OCI-LY3 (cell line): ENCODE data around the gene STRN4.

Source experiments
- EZH2phosphoT487 ChIP-seq: fragments of 200-600 bp; shearing (Covaris generic); IDR thresholded peaks from 2 replicates; pipeline ENCODE4 v1.6.1; 2018; ENCODE audit warnings: antibody characterized with exemption, mixed run types, low read depth
- TF ChIP-seq, protein P1 (sequence below): fragments of 200-600, 300-600 bp; sonication (generic); IDR thresholded peaks from 2 replicates; pipeline ENCODE4 v1.5.1; 2014; ENCODE audit warnings: antibody characterized with exemption, low read length, low read depth

DNA sequence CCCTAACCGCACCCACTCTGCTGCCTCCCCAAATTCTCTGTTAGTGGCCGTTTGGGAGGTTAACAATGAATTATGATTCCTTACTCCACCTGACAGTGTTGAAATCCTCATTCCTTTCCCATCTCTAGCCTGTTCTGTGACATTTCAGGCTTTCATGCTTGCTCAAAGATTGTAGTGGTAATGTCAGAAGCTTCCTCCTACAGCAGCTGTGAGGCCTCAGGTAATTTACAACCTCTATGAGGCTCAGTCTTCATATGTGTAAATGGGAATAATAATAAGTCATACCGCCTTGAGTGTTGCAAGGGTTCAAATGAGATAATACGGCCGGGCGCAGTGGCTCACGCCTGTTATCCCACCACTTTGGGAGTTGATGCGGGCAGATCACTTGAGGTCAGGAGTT lies 43.1 kb upstream of the STRN4 start:
- TF ChIP-seq, protein P1, sequence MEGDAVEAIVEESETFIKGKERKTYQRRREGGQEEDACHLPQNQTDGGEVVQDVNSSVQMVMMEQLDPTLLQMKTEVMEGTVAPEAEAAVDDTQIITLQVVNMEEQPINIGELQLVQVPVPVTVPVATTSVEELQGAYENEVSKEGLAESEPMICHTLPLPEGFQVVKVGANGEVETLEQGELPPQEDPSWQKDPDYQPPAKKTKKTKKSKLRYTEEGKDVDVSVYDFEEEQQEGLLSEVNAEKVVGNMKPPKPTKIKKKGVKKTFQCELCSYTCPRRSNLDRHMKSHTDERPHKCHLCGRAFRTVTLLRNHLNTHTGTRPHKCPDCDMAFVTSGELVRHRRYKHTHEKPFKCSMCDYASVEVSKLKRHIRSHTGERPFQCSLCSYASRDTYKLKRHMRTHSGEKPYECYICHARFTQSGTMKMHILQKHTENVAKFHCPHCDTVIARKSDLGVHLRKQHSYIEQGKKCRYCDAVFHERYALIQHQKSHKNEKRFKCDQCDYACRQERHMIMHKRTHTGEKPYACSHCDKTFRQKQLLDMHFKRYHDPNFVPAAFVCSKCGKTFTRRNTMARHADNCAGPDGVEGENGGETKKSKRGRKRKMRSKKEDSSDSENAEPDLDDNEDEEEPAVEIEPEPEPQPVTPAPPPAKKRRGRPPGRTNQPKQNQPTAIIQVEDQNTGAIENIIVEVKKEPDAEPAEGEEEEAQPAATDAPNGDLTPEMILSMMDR = no peak
- no peak for TF ChIP-seq EZH2phosphoT487
